C1 segment of cervical spinal cord (tissue), 14 donors: Measurements from ENCODE around the gene CDH13.

Source experiments
- DNase-seq, 14 donors: peaks; one replicate each; lab custom pipeline; 2025; lab: John Stamatoyannopoulos, UW

The CDH13 gene

DNA sequence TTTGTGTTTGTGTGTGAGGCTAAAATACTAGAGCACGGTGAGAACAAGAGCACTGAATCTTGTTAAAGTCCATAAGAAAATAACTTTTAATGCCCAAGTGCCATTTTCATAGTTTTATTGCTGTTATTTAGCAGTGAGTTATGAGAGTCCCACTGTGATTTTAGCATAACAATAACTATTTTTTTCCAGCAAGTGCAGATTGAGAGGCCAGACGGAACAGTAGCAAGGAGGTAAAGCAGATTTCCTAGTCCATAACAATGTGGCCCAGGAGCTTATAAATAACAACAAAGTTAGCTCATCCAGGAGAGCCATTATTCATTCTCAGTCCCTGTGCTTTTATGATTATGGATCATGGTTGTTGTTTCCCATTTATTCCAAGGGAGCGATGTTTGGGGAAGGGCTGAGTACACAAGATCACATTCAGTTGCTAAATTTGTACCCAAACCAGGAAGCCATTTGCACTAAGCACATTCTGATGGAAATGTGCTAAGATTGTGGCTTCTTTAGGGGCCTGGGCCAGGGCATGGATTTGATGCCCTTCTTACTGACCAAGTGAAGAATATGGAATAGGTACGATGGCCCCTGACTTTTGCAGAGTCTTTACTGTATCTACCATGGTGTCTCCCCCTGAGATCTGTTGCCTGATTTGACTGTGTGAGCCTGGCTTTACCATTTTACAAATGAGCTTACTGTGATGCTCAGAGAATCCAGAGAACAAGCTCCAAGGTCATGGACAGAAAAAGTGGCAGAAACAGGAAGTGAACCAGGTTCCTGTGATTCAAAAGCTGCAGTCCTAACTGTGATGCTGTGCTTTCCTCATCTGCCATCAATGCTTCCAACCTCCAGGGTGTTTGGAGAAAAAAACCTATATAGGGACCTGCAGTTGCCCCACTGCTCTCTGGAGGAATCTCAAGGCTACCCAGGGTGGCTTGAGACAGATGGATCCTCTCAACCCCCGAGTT is 976.3 kb downstream of the CDH13 start:
- no peak for DNase-seq

DNA sequence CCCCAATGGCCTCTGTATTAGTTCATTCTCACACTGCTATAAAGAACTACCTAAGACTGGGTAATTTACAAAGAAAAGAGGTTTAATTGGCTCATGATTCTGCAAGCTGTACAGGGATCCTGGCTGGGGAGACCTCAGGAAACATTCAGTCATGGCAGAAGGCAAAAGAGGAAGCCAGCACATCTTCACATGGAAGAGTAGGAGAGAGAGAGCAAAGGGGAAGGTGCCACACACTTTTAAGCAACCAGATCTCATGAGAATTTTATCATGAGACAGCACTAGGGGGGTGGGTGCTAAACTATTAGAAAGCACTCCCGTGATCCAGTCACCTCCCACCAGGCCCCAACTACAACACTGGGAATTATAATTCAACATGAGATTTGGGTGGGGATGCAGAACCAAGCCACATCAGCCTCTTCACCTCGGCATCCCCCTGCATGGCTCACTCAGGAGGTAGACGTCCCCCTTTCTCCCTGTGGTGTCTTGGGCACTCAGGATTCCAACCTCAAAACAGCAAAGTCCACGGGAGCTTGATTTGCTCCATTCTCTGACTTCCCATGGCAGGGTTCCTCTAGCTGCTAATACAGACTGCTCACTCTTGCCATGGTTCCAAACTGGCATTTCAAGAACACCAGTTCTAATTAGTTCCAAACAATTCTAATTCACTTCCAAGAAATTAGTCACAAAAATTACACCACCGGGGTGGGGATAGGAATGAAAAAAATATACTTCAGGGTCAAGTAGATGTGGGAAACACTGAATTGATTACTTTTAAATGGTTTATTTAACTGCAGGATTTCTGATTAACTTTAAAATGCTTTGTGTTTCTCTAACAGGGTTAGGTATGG is 977.2 kb downstream of the CDH13 start:
- DNase-seq, result no peak

DNA sequence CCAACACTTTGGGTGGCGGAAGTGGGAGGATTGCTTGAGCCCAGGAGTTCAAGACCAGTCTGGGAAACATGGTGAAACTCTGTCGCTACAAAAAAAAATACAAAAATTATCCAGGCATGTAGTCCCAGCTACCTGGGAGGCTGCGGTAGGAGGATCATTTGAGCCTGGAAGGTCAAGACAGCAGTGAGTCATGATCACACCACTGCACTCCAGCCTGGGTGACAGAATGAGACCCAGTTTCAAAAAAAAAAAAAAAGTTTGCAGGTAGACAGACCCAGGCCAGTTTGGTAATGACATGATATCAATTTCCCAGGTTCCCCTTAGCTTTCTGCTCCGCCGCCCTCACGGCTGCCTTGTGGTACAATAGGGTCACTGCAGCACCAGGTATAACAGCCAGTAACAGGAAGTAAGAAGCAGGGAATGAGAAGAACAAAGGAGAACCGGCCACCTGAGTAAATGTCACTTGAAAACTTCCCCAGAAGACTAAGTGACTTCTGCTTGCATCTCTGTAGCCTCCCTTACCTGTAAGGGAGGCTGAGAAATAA is 979.8 kb downstream of the CDH13 start:
- no peak for DNase-seq

DNA sequence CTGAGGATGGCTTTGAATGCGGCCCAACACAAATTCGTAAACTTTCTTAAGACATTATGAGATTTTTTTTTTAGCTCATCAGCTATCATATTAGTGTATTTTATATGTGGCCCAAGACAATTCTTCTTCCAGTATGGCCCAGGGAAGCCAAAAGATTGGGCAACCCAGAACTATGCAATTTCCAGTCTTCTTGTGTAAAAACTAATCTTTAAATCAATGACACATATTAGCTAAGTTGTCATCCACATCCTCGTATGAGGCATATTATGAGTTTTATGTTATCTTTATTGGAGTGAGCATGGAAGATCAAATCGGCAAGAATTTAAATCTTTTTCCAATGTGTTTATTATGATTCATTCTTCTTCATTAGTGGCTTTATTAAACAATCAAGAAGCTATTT is 982.4 kb downstream of the CDH13 start:
- DNase-seq, result no peak

DNA sequence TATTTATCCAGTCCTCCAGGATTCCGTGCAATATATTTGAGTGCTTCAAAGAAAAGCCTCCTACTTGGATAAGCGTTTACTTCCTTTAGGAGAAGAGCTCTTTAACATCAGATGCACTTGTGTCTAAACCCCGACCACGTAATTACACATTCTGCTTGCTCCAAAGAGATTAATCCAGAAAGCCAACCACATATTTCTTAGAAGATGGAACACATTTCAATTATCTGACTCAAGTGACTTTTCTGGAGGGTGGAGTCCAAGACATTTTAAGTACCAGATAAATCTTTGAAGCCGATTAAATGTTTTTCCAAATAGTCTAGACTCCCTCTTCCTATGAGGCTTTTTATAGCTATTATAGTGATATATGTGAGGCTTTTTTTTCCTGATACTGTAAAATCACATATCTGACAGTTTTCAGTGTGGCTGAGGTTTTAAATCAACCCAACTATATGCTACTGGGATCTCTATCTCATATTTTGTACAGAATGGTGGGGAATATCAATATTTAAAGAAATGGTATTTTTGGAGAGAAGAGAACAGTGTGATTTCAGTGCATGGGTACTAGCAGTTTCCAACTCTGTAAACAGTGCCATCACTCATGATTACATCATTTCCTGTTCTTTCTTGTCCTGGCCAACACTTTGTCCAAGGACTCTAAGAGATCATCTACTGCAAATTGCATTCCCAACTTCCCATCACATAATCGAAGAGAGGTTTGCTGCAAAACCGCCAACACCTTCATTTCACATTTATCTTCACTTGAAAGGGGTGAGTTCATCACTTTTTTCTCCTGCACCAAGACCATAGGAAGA is 988.6 kb downstream of the CDH13 start:
- DNase-seq, result no peak

DNA sequence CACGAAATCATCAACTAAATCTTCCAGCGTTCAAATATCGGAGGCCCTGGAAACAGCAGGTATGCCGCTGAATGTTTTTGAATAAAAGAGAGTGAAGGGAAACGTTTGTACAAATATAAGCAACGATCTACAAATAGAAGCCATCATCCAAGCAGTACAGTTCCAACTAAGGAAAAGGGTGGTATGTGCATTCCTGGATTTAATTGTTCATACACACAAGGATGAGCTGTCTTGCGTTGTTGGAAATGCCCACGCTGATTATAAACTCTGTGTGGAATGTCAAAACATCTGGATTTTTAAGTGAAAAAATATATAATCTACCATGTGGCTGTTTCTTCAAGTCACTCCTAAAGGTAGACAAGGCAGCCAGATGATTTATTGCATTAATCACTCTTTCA is 989.2 kb downstream of the CDH13 start:
- no peak for DNase-seq

DNA sequence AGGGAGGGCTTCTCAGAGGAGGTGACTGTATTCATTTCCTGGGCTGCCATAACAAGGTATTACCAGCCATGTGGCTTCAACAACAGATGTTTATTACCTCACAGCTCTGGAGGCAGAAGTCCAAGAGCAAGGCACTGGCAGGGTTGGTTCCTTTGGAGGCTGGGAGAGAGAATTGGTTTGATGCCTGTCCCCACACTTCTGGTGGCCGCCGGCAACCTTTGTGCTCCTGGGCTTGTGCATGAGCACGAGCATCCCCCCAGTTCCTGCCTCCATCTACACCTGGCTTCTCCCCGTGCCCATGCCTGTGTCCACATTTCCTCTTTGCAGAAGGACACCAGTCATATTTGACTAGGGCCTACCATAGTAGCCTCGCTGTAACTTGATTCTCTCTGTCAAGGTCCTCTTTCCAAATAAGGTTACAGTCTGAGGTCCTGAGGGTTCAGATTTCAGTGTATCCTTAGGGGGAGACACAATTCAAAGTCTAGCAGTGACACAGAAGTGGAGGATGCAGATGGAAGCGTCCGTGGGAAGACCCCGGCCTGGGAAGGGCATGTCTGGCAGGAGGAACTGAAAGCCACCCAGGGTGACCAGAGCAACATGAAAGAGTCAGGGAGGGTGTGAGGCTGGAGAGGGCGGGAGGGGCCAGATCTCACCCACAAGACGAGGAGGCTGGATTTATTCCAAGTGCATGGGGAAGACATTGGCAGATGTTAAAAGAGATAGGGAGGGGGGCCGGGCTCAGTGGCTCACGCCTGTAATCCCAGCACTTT is 992.8 kb downstream of the CDH13 start:
- no peak for DNase-seq

DNA sequence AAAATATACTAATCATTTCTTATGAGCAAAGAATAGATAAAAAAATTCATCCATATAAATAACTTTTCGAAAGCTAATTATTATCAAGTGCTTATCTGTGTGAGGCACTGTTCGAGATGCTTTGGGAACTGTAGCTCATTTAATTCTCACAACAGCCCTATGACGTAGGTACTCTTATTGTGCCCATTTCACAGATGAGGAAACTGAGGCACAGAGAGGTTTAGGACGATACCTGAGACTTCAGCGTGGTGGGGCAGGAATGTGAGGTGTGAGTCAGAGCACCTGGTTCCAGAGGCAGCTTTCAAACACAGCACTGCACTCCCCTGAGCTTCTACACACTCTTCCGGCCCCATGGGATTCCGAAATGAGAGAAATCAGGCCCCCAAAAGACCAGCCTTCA is 995.2 kb downstream of the CDH13 start:
- DNase-seq, result no peak

DNA sequence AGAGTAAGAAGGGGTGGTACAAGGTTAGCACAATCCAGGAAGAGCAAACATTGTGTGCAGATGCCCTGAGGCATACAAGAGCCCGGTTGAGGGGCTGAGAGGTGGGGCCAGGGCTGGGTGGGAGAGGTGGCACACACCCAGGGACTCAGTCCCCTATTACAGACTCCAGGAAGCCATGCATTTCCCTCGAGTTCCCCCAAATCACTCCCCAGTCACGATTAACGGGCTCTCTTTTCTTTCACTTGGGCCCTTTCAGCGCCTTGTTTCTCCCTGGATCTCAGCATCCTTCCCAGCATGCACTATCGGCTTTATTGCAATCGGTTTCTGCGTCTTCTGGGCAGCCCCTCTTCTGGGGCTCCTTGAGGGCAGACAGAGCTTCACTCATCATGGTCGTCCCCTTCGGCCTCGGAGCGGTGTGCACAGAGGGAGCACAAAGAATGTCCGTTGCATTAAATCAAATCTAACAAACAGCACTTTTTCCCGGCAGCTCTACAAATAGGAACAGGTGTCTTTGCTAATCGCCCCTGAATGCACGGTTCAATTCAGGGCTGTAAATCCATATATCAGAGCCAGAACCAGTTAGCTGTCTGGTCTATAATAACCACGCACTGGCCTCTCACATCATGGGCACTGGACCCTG is 996.4 kb downstream of the CDH13 start:
- no peak for DNase-seq

DNA sequence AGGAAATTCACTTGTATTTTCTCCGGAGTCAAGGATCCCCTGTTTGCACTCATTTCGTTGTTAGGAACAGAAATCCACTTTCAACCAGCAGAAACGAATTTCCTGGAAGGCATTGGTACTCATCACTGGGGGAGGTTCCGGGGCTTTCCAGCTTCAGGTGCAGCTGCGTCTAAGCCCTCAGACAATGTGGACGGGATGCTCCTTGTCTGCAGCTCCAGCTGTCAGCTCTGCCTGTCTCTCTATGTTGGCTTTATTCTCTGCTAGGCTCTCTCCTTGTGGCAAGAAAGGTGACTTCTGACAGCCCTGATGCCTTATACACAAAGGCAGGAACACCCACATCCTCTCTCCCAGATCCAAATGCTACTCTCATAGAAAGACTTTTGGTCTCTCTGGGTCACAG is 997.1 kb downstream of the CDH13 start:
- DNase-seq, result no peak

DNA sequence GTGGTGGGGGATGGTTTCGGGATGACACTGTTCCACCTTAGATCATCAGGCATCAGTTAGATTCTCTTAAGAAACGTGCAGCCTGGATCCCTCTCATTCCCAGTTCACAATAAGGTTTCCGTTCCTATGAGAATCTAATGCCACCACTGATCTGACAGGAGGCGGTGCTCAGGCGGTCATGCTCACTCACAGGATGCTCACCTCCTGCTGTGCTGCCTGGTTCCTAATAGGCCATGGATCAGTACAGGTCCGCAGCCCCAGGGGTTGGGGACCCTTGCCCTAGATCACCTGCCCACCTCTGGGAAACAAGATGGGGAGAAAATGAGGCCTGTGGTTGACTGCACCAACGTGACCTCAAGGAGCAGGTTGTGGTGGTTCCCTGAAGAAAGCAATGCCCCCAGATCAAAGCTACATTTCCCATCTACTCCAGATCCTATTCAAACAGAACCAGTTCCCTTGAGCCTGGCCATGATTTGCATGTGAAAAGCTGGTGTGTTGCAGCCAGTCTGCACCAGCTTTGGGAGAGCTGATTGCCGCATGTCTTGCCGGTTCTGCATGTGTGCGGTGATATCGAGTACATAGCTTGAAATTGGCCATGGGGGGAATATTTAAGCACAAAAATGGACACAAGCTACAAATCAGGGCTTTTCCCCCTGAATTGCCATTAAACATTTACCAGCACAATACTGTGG is 997.8 kb downstream of the CDH13 start:
- no peak for DNase-seq

DNA sequence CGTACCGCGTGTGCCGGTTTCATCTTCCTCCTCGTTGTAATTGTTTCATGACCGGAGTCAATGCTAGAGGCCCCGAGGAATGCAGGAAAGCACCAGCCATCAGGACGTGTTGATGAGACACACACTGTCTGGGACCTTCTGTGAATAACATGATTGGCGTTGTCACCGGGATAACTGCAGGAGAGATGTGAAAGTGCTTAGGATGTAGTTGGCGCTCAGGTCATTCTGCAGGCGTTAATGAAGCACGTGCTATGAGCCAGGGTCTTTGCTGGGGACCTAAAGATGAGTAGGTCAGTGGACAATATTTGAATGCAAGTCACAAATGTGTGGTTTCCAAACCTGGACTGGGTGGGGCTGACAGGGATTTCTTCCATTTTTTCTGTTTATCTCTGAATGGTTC is 999.4 kb downstream of the CDH13 start:
- DNase-seq, result no peak

DNA sequence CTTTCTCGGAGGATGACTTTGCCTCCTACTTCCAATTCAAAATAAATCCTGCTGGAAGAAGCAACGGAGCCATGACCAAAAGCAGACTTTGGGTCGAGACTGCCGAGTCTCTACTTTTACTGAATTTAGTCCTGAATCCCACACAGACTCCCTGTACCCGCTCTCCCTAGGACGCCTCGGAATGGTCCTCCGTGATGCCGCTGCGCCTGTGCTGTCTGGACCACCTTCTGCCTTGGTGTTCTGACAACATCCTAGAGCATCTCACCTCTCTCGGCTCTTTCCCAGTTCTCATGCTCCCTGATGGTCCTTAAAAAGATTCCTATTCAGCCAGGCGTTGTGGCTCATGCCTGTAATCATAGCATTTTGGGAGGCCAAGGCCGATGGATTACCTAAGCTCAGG is 999.9 kb downstream of the CDH13 start:
- no peak for DNase-seq

DNA sequence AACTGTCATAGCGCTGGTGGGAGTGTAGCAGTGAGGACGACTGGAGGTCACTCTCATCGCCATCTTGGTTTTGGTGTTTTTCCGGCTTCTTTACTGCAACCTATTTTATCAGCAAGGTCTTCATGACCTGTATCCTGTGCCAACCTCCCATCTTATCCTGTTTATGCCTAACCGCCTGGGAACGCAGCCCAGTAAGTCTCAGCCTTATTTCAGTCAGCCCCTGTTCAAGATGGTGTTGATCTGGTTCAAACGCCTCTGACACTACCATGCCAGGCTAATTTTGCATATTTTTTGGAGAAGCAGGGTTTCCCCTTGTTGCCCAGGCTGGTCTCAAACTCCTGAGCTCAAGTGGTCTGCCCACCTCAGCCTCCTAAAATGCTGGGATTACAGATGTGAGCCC is 1001.2 kb downstream of the CDH13 start:
- no peak for DNase-seq

DNA sequence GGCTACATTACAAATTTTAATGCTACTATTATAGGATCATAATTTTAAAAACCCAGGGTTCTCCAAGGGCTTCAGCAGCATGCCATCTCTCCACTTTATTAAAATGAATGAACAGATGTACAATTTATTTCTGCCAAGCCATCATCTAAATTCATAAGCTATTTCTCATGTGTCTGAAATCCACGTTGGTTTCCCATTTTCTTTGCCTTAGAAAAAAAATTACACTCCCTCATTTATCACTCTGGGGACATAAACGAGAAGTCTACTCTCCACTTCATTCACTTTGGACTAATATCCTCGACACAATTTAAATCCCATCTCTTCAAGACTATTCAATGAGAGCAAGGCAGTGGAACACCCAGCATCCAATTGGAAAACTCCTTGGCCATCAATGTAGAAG is 1002.7 kb downstream of the CDH13 start:
- DNase-seq, result no peak

DNA sequence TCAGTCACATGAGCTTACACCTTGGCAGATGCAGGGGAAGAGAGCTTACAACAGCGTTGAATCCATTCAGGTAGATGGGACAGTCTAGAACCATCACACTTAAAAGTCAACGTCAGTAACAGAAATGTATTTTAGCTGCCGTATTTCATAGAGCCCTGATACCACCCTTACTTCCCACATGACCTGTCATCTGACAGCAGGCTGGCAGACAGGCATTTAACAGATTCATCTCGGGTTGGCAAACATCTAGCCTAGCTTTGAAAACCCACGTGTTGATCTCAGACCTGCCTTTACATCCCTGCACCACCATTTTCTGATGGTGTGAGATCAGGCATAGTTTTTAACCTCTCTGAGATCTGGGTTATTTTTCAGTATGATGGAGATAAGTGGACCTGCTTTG is 1003.1 kb downstream of the CDH13 start:
- no peak for DNase-seq

DNA sequence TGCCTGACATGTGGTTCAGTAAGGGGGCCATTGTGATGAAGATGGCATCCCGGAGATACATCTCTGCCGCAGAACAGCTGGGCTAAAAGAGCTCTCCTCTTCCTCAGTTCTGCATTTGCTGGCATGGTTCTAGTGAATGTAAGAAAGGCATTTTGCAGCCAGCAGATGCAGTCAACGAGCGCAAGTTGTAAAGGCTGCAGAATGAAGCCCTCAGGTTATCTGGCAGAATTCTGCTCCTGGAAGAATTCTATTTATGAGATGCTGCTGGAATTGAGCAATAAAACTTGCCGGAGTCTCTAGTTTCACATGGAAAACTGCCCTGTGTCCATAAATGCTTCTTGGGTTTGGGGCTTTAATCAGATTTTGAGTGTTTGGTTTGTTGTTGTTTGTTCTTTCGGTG is 1004.2 kb downstream of the CDH13 start:
- DNase-seq, result no peak

DNA sequence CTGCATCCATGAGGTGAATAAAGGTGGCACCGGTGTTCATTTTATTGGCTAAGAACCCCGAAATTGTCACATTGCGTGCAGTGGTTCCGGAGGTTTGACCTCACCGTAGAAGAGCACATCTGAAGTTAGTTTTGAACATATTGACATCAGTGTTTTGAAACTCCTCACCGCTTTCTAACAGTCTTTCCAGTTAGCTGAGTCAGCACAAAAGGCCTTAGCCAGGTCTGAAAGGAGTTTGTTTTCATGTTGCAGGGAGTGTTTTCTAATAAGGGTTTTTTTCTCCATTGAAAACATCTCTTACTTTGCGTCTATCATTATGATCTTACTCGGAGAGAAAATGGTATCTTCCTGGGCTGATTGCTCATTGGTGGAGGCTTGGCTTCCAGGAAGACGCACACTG is 1006.5 kb downstream of the CDH13 start:
- no peak for DNase-seq

DNA sequence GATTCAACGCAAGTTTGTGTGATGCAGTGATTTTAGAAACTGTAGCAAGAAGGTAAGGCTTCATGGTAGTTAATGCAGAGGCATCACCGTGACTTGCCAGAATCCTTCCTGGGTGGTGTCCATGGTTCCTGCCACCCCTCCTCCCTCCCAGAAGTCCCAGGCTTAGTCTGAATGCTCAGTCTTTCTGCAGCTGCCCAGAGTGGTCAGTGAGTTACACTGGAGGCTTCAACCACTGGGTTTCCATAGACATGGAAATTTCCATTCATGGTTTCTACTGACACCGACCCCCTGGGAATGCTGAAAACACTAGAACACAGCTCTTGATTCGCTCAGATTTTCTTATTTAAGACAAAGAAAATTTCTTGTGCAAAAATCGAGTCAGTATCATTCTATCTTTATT is 1021.6 kb downstream of the CDH13 start:
- no peak for DNase-seq

DNA sequence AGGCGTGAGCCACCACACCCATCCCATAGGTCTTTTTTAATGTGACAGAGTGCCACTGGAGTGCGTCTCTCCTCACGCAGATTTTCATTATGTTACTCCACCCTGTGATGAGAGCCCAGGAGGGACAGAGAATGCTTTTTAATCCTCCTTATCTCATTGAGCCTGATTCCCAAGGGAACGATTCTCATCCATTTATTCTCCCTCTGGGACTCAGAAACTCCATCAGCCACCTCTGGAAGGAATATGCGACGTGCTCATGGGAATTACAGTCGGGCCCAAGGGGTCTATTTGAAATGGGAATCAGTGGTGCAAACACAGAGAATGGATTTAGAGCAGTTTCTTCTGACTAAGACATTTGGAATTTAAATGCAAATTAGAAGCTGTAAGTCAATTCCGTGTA is 1025.1 kb downstream of the CDH13 start:
- no peak for DNase-seq
